Stimulated activated memory B cell treated with anti-CD40 and anti-IgM and Interleukin-4, amounts not matched to agents 10 μg/mL and 1 μg/mL and 100 μg/mL, for 72 hours (primary cell): ENCODE results near the gene DDX39A.
"Not testable (repeated sequence)": the region's sequence is repeated elsewhere in the genome, so short reads cannot be mapped to it uniquely, and the experiment has no call there.

Experiments used
- ATAC-seq: fragments of 150-1000 bp; cut with Tn5 transposase; 2 replicates; pipeline ENCODE4 v1.10.0; 2021
- H3K27ac Mint-ChIP-seq: one replicate; pipeline ENCODE4 v1.8.0; 2022; ENCODE audit warnings: mild to moderate bottlenecking, mixed read lengths
- H3K27me3 Mint-ChIP-seq: one replicate; pipeline ENCODE4 v1.8.0; 2022; ENCODE audit warnings: mixed read lengths
- H3K36me3 Mint-ChIP-seq: one replicate; pipeline ENCODE4 v1.8.0; 2022; ENCODE audit warnings: mixed read lengths
- H3K4me1 Mint-ChIP-seq: one replicate; pipeline ENCODE4 v1.8.0; 2022; ENCODE audit warnings: mixed read lengths
- H3K4me3 Mint-ChIP-seq: one replicate; pipeline ENCODE4 v1.8.0; 2022; ENCODE audit warnings: mild to moderate bottlenecking, moderate library complexity, mixed read lengths
- H3K9me3 Mint-ChIP-seq: one replicate; pipeline ENCODE4 v1.8.0; 2022; ENCODE audit warnings: mixed read lengths

Gene DDX39A

DNA sequence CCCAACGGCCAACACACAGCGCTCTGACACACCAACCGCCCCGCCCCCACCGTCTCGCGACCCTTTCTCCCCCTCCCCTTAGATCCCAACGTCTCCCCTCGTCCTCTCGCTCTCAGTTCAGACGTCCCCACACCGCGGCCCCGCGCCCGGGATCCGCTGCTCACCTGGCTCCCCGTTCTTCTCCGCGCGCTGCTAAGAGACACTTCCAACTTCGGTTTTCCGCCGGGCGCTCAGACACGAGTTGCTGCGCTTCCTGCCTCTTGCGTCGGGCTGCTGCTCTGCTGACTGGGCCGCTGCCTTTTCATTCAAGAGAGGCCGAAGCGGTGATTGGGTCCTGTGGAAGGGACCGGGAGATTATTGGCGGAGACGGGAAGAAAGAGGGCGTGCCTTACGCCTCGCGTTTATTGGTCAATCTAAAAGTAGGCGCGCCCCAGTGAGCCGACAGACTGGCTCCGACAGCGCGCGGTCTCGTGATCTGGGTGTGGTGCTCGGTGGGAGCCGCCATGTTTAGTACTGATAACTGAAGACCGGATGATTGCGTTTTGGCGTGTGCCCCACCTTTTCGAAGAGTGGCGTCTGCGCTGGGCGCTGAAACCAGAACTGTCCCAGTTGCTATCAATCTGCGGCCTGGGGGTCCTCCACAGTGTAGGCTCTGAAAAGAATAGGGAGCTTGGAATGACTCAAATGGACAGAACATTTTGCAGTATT lies at the start of gene DDX39A:
Gene DDX39A (minus strand): TSS at position 236 of the 708 bp plus-strand sequence. CDS start 6,121 bp downstream, outside the sequence.
- Mint-ChIP-seq H3K4me1 (peaks cover 26% of the 10 kb centered on the region), H3K9me3 (no peaks in the 10 kb centered on the region), H3K27me3 (no peaks in the 10 kb centered on the region), H3K4me3 (peak within 1 kb of the TSS; percentile 97), H3K27ac (peak within 1 kb of the TSS; percentile 95), H3K36me3 (peaks cover 24% of the 10 kb centered on the region)
- peak; percentile 97 for ATAC-seq

DNA sequence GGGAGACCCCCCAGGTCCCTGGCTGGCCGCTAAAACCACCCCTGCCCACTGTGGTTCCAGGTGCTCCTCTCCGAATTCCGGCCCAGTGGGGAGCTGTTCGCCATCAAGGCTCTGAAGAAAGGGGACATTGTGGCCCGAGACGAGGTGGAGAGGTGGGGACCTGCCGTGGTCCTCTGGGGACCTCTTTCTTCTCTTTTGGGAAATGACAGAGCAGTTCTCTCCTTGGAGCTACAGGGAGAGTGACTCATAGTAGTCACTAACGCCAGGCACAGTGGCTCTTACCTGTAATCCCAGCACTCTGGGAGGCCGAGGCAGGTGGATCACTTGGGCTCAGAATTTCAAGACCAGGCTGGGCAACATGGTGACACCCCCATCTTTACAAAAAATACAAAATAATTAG lies 48.7 kb upstream of the DDX39A start:
- H3K27ac Mint-ChIP-seq = no peak overlapping the region
- no peaks in the 10 kb centered on the region for H3K9me3 Mint-ChIP-seq
- H3K4me1 Mint-ChIP-seq = peaks cover 14% of the 10 kb centered on the region
- ATAC-seq = no peak
- no peak overlapping the region for H3K4me3 Mint-ChIP-seq
- peaks cover 7% of the 10 kb centered on the region for H3K27me3 Mint-ChIP-seq
- H3K36me3 Mint-ChIP-seq = peaks cover 78% of the 10 kb centered on the region

DNA sequence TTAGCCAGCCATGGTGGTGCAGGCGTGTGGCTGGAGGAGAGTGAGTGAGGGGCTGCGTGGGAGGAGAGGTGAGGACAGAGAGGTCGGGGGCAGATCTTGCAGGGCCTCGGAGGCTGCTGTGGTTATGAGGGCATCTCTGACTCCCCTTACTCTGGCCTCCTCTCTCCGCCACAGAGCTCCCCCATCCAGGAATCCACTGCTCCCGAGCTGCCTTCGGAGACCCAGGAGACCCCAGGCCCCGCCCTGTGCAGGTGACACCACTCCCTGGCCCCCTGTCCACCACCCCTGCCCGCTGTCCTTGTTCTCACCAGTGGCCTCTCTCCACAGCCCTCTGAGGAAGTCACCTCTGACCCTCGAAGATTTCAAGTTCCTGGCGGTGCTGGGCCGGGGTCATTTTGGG lies 48.2 kb upstream of the DDX39A start:
- peaks cover 10% of the 10 kb centered on the region for H3K4me1 Mint-ChIP-seq
- H3K4me3 Mint-ChIP-seq = no peak overlapping the region
- peaks cover 2% of the 10 kb centered on the region for H3K27me3 Mint-ChIP-seq
- peaks cover 78% of the 10 kb centered on the region for H3K36me3 Mint-ChIP-seq
- H3K27ac Mint-ChIP-seq = no peak overlapping the region
- no peaks in the 10 kb centered on the region for H3K9me3 Mint-ChIP-seq
- ATAC-seq = no peak

DNA sequence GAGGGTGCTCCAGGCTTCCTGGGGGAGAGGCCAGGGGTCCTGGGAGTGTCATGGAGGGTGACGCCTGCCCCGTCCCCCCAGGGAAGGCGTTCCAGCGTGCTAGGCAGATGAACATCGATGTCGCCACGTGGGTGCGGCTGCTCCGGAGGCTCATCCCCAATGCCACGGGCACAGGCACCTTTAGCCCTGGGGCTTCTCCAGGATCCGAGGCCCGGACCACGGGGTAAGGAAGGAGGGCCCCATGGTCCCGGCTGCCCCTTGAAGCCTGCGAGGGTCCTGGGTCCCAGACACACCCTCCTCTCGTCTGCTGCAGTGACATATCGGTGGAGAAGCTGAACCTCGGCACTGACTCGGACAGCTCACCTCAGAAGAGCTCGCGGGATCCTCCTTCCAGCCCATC lies 44.6 kb upstream of the DDX39A start:
- Mint-ChIP-seq H3K9me3 (no peaks in the 10 kb centered on the region), H3K27ac (no peak overlapping the region)
- no peak for ATAC-seq

DNA sequence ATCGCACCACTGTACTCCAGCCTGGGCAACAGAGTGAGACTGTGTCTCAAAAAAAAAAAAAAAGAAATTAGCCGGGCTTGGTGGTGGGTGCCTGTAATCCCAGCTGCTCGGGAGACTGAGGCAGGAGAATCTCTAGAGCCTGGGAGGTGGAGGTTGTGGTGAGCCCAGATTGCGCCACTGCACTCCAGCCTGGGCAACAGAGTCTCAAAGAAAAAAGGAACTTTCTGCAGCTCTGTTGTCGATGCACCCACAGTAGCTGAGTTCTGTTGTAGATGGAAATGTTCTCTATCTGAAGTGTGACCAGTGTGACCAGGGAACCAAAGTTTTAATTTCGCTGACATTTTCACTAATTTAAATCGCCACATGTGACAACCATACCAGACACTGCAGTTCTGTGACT lies 43.3 kb upstream of the DDX39A start:
- not testable (repeated sequence) for H3K27ac Mint-ChIP-seq, H3K4me1 Mint-ChIP-seq, H3K9me3 Mint-ChIP-seq, H3K27me3 Mint-ChIP-seq, H3K4me3 Mint-ChIP-seq, ATAC-seq
- peaks cover 74% of the 10 kb centered on the region for H3K36me3 Mint-ChIP-seq

More for the DNA sequence above, 44.6 kb upstream of the DDX39A start:
- Mint-ChIP-seq H3K36me3 (peaks cover 76% of the 10 kb centered on the region), H3K4me1 (no peaks in the 10 kb centered on the region), H3K4me3 (no peak overlapping the region), H3K27me3 (no peaks in the 10 kb centered on the region)

DNA sequence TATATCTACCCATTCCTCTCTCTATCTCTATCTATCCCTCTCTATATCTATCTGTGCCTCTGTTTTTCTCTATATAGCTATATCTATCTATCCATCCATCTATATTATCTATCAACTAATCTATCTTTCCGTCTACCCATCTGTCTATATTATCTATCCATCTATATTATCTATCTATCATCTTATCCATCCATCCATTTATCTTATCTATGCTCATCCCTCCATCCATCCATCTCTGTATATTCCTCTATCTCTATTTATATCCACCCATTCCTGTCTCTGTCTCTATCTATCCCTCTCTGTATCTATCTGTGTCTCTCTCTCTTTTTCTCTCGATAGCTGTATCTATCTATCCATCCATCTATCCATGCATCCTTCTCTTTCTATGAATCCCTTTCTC lies 41.8 kb upstream of the DDX39A start:
- Mint-ChIP-seq H3K27ac (no peak overlapping the region), H3K36me3 (peaks cover 67% of the 10 kb centered on the region), H3K9me3 (no peaks in the 10 kb centered on the region), H3K27me3 (no peaks in the 10 kb centered on the region), H3K4me1 (no peaks in the 10 kb centered on the region), H3K4me3 (no peak overlapping the region)
- ATAC-seq = no peak

DNA sequence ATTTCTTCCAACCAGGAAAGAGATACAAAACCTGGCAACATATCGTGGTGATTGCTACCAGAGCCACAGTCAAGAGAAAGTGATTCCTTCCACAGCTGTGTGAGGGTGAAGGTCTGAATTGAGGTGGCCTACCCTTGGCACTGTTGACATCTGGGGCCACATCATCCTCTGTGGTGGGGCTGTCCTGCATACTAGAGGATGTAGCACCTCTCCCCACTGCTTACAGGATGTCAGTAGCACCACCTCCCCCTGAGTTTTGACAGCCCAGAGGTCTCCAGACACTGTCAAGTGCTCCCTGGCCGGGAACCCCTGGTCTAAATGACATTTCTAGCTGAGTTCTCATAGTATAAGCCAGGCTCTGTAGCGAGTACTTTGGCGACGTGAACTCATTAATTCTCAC lies 40.6 kb upstream of the DDX39A start:
- Mint-ChIP-seq H3K27ac (no peak overlapping the region), H3K36me3 (peaks cover 73% of the 10 kb centered on the region), H3K9me3 (no peaks in the 10 kb centered on the region), H3K4me1 (no peaks in the 10 kb centered on the region), H3K4me3 (no peak overlapping the region), H3K27me3 (no peaks in the 10 kb centered on the region)
- no peak for ATAC-seq

DNA sequence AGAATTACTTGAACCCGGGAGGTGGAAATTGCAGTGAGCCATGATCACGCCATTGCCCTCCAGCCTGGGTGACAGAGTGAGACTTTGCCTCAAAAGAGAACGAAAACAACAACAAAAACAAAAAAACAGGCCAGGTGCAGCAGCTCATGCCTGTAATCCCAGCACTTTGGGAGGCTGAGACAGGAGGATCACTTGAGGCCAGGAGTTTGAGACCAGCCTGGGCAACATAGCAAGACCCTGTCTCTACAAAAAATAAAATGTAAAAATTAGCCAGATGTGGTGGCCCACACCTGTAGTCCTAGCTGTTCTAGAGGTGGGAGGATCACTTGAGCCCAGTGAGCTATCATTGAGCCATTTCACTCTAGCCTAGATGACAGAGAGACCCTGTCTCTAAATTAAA lies 33.2 kb upstream of the DDX39A start:
- H3K27me3 Mint-ChIP-seq, H3K27ac Mint-ChIP-seq, H3K4me3 Mint-ChIP-seq, ATAC-seq, H3K9me3 Mint-ChIP-seq: not testable (repeated sequence)
- Mint-ChIP-seq H3K4me1 (peaks cover 20% of the 10 kb centered on the region), H3K36me3 (peaks cover 68% of the 10 kb centered on the region)

DNA sequence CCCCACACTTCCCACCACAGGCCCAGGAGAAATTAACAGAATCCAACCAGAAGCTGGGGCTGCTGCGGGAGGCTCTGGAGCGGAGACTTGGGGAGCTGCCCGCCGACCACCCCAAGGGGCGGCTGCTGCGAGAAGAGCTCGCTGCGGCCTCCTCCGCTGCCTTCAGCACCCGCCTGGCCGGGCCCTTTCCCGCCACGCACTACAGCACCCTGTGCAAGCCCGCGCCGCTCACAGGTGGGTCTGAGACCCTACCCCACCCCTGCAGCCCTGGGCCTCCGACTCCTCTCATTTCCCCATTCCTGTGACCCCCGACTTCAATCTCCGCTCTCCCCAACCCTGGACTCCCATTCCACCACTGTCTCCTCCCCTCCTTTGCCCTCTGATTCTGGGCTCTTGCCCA lies 31.7 kb upstream of the DDX39A start:
- H3K27ac Mint-ChIP-seq = peak overlapping the region; percentile 23
- peaks cover 74% of the 10 kb centered on the region for H3K36me3 Mint-ChIP-seq
- no peak for ATAC-seq
- H3K9me3 Mint-ChIP-seq = peaks cover 3% of the 10 kb centered on the region
- no peak overlapping the region for H3K4me3 Mint-ChIP-seq
- H3K4me1 Mint-ChIP-seq = peaks cover 20% of the 10 kb centered on the region
- no peaks in the 10 kb centered on the region for H3K27me3 Mint-ChIP-seq

DNA sequence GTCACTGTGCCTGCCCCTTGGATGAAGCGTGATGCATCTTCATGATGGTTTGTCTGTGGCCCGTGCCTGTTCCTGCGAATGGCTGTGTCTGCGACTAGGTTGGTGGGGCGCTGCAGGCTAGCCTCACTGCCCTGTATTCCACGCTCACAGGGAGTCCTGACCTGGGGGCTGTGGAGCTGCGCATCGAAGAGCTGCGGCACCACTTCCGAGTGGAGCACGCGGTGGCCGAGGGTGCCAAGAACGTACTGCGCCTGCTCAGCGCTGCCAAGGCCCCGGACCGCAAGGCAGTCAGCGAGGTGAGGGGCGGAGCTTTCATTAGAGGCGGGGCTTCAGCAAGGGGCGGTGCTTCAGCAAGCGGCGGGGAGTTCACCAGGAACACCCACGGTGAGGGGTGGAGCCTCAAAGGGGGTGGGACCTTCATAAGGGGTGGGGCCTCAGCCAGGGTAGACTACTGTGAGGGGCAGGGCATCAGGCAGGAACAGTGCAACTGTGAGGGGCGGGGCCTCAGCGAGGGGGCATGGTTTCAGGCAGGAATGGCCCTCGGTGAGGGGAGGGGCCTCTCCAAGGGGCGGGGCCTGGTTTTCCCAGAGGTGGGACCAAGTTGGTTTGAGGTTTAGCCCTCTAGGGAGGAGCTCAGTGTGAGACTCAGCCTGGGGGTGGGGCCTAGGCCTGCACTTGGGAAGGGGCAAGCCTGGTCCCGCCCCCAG lies 31.2 kb upstream of the DDX39A start:
- peak; percentile 82 for ATAC-seq
- Mint-ChIP-seq H3K9me3 (peaks cover 3% of the 10 kb centered on the region), H3K4me3 (no peak overlapping the region), H3K27me3 (no peaks in the 10 kb centered on the region), H3K36me3 (peaks cover 70% of the 10 kb centered on the region), H3K4me1 (peaks cover 20% of the 10 kb centered on the region), H3K27ac (no peak overlapping the region)

DNA sequence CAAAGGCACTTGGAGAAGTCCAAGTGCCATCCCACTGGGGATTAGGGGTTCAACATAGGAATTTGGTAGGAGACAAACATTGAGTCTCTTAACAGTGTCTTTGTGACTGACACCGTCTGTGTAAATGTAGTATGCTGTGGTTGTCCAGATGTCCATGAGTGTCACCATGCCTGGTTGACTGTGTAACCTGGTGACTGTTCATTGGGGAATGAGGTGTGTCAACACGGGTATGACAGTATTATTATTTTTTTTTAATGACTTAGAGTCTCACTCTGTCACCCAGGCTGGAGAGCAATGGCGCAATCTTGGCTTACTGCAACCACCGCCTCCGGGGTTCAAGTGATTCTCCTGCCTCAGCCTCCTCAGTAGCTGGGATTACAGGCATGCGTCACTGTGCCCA lies 30.2 kb upstream of the DDX39A start:
- Mint-ChIP-seq H3K4me3 (no peak overlapping the region), H3K27ac (no peak overlapping the region), H3K4me1 (peaks cover 26% of the 10 kb centered on the region), H3K9me3 (peaks cover 3% of the 10 kb centered on the region), H3K27me3 (no peaks in the 10 kb centered on the region), H3K36me3 (peaks cover 66% of the 10 kb centered on the region)
- no peak for ATAC-seq

DNA sequence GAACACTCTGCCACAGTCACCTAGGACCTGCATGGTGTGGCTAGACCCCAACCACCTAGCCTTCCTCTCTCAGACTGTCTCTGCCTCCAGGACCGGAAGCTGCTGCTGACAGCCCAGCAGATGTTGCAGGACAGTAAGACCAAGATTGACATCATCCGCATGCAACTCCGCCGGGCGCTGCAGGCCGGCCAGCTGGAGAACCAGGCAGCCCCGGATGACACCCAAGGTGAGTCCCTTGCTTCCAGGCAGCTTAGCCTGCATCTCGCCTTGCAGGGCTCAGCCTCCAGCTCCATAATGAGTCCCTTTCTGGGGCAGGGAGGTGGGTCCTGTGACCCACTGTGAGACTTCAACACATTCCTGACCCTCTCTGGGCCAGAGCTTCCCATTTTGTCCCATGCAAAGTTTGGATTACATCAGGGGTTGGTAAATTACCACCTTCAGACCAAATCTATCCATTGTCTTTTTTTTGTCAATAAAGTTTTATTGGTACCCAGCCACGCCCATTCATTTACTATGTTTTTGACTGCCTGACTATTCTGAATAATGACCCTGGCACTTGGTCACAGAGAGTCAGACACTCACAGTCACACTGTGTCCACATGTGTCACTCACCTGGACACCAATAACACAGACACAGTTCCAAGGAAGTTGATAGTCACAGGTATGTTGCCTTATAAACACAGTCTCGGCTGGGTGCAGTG lies 27.3 kb upstream of the DDX39A start:
- no peak overlapping the region for H3K27ac Mint-ChIP-seq
- peaks cover 3% of the 10 kb centered on the region for H3K9me3 Mint-ChIP-seq
- no peak for ATAC-seq
- H3K4me3 Mint-ChIP-seq = no peak overlapping the region
- H3K4me1 Mint-ChIP-seq = peaks cover 29% of the 10 kb centered on the region
- H3K27me3 Mint-ChIP-seq = no peaks in the 10 kb centered on the region
- peaks cover 61% of the 10 kb centered on the region for H3K36me3 Mint-ChIP-seq

DNA sequence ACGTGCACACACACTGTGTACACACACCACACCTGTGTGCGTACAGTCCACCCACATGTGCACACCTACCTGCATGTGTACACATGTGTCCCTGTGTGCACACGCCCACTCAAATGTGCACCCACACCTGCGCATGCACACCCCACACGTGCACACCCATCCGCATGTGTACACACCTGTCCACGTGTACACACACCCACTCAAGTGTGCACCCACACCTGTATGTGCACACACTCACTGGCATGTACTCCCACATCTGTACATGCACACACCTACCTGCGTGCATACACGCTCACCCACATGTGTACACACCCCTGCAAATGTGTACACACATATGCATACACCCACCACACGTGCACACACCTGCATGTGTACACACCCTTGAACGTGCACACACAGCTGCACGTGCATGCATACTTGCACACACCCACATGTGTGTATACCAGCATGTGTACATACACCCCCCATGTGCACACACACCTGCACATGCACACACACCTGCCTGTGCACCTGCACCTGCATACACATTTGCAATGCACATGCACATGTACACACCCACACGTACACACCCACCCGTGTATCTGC lies 24.6 kb upstream of the DDX39A start:
- H3K4me1 Mint-ChIP-seq = peaks cover 34% of the 10 kb centered on the region

DNA sequence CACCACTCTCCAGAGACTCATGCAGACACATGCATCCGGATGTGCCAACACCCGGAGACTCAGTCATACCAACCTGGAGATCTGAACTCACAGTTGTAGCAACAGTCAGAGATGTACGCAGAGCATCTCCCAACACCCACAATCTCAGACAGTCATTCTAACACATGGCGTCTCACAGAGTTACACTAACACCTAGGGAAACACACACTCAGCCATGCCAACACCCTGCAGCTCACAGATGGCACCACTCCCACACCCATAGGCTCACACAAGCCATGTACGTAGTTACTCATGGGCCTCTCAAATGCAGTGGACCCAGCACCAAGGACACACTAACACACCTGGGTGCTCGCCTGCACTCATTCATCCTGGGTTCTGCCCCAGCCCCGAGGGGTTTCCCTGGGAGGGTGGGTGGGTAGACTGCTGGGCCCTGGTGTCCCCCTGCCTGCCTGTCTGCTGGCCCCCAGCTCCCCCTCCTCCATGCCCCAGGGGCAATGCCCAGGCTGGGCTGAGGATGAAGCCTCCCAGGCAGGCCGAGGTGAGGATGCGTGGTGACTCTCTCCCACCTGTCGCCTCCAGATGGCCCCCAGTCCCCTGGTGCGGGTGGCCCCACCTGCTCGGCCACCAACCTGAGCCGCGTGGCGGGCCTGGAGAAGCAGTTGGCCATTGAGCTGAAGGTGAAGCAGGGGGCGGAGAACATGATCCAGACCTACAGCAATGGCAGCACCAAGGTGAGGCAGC lies 23.9 kb upstream of the DDX39A start:
- peaks cover 29% of the 10 kb centered on the region for H3K36me3 Mint-ChIP-seq
- H3K9me3 Mint-ChIP-seq = no peaks in the 10 kb centered on the region
- no peak for ATAC-seq
- H3K27ac Mint-ChIP-seq = no peak overlapping the region
- no peaks in the 10 kb centered on the region for H3K27me3 Mint-ChIP-seq
- no peak overlapping the region for H3K4me3 Mint-ChIP-seq
- peaks cover 34% of the 10 kb centered on the region for H3K4me1 Mint-ChIP-seq

More for the DNA sequence above, 24.6 kb upstream of the DDX39A start:
- Mint-ChIP-seq H3K4me3 (no peak overlapping the region), H3K27ac (no peak overlapping the region), H3K27me3 (no peaks in the 10 kb centered on the region), H3K36me3 (peaks cover 34% of the 10 kb centered on the region), H3K9me3 (no peaks in the 10 kb centered on the region)
- ATAC-seq = no peak
